Fibroblast of skin of right biceps (primary cell): ENCODE results near the gene CCN2.

ENCODE experiments used
- DNase-seq: peaks from one replicate; pipeline ENCODE4 v3.0.0-alpha.2; 2013

CCN2 gene

GRCh38 chr6:131963063-131963462 is 11.9 kb upstream of the CCN2 start:
- DNase-seq = no peak

DNA sequence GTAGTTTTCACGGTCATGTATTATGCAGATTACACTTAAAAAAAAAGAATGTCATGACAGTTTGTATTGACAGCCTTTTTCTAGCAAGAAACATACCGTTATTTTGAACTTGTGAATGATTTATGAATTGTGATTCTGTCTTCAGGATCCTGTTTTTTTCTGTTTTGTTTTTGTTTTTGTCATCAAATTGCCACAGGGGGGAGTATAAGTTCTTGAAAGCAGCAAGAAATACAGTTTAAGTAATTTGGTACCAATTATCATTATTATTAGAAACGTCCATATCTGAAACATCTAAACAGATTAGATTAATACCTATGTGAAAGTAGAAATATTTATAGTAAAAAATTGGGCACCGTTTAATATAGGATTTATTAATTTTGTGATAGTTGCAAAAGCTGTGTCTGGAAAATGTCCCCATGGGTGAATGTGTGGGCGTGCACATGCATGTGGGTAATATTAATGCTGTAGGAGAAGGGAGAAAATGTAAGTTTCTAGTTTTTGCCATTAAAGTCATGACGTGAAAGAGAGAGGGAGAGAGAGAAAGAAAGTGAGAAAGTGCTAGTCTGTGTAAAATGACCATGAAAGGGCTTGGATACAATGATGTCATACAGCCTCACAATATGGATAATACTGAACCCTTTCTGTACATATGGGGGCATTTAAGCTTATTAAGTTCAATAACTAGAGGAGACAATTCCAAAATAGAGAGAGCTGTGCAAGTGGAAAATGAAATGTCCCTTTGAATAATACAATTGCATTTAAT is 9.4 kb upstream of the CCN2 start:
- DNase-seq = no peak

DNA sequence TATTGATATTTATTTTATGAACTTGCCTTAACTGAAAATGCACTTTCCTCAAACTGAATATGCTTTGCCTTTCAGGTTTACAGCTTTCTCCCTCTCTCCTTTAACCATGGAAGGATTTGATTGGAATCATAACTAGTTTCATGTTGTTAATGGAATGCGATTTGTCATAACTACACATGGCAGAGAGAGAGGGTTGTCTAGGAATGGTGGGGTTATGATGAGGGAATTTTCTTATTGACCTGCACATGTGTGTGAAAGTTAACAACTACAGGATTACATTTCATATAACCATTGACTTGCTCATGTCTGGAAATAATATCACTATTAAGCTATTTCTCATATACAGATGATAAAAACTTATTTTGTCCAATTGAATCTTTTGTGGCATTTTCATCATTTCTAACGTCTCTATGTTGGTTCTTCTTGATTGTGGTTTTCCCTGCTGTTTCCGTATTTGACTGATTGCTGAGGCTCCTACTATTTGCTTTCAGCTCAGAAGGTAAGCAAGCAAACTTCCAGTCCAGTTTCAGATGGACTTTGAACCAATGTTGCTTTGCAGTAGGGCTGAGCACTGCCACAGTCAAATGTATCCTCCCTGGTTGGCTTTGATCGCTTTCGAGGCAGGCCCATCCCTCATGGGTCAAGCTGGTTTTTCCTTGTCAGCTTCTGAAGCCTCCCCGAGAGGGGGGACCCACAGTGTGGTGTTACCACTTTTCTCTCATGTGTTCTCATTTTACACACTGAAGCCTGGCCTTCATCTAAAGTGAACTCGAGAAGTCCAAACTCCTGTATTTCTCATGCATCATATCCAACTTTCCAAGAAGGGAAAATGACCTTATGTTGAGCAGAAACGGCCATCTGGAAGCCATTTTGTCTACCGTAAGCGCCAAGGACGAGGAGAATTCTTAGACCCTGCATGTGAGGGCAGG is 7.6 kb upstream of the CCN2 start:
- DNase-seq = no peak

DNA sequence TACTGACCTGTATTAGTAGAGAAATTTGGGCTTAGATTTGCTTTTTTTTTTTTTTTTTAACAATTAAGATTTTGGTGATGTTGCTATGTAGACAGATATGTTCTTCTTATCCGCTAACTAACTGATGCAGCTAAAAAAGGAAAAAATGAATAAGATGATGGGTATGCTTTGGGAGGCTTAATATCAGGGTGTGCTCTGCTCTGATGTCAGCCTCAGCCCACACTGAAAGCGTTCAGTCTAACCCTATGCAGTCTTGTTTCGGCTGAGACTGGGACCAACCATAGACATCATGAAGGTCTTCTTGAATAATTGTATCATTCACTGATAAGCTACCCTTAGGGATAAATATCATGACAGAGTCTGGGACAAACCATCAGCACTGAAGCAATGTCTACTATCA is 6.9 kb upstream of the CCN2 start:
- DNase-seq = no peak

DNA sequence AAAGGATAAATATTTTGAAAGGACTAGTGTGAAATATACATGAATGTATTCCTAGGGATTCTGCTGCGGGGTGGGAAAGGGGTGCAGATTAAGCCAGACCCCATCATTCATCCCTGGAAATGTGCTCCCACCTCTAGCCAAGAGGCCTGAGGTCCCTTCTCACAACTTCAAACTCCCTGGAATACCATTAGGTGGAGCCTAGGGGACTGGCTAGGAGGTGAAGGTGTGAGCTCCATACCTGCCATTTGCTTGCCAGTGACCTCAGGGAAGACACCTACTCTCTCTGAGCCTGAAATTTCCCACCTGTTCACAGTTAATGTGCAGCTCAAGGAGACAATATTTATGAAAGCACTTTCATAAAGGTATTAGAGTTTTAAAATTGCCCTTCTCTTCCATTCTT is 4.7 kb upstream of the CCN2 start:
- no peak for DNase-seq

GRCh38 chr6:131955192-131955591 is 4.0 kb upstream of the CCN2 start:
- DNase-seq = no peak

DNA sequence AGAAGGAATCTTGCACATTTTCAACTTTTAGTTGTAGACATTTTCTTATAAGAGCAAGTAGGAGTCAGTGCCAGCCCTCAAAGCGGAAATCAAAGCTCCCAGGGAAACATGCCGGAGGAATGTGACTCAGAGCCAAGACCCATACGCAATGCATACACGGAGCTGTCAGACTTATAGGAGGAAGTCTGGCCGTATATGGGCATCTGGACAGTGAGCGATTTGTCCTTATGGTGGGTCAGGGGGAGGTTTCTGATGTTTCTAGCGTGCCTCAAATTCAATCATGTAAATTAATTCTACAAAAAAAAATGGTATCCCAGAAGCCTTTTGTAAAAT is 3.6 kb upstream of the CCN2 start:
- peak; percentile 98 for DNase-seq

- peak; percentile 79 for DNase-seq
Observed at GRCh38 chr6:131954059-131954774, 3.0 kb upstream of the CCN2 start.

DNA sequence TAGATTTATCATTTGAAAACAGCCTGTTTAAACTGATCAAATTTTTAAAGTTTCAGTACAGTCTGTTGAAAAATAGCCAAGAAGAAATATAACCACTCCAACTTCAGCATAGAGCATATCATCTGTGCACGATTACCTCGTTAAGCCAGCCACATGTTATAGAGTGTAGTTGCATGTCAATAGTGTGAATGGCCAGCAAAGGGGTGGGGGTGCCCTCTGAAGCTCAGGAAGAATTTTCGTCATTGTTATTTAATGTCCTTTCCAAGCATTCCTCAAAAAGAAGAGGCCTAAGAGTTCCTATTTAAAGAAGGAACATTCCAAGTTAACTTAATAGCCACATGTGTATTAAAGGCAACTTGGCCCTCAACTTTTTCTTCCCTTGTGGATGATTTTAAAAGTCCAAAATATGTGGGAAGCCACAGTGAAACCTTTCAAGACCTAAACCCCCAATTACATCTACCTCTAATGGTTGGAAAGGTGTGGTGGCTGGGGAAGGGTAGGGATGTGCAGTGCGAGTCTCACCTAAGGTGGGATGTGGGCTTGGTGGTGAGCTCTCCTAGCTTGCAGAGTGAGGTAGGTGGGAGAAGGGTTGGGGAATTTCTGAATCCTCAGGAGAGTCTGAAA is 1.8 kb upstream of the CCN2 start:
- DNase-seq = peak; percentile 58

DNA sequence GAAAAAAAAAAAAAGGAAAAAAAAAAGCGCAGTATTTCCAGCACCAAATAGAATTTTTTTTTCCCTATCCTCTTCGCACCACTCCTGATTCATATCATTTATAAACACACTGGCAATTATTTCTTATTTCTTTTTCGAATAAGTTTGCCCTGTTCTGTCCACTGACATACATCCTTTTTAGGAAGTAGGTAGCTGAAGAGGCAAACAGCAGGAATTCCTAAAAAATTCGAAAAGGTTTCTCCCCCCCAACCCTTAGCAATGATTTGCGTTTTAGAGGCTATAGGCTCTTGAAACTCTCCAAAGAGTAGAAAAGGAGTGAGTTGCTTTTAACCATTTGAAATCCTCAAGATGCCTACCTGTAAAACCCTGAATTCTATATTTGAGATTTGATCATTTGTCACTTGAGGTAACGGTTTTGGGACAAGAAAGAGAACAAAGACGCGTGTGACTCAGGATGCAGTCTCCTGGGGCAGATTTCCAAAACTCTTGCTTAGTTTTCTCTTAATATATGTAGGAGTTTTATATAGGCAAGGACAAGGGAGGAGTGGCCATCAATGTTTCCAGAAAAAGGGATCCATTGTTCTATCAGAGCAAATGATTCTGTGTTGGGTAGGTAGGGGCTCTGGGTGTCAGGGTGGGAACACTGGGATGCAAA is 531 bp upstream of the CCN2 start:
- DNase-seq = peak; percentile 47

DNA sequence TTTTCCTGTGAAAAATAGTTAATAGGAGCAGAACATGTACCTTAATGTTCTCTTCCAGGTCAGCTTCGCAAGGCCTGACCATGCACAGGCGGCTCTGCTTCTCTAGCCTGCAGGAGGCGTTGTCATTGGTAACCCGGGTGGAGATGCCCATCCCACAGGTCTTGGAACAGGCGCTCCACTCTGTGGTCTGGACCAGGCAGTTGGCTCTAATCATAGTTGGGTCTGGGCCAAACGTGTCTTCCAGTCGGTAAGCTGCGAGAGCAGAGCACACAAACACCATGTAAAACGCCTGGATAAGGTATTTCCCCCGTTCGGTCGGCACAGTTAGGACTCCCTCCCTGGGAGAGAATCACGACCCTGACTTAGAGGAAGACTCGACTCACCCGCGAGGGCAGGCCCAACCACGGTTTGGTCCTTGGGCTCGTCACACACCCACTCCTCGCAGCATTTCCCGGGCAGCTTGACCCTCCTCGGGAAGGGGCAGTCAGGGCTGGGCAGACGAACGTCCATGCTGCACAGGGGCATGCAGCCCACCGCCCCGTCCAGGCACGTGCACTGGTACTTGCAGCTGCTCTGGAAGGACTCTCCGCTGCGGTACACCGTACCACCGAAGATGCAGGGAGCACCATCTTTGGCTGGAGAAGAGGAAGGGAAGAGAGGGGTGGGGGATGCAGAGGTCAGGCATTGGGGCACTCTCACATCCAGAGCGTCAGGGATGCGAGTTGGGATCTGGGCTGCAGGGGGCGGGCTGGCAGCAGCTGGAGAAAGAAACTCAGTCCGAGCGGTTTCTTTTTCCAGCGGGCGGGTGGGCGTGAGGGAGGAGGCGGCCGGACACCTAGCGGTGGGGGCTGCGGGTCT is 1.0 kb downstream of the CCN2 start:
- DNase-seq = peak; percentile 87

DNA sequence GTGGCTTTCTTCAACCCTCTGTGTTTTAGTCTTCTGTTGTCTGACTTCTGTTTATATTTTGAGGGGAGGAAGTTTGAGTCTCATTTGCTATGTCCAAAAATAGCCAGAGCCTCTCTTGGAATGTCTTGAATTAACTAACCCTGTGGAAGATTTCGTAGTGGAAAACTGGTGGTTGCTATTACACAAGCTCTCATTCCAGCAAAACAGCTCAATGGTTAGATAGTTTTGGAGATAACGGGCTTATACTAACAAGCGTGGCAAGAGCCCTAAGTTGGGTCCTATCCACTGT is 1.6 kb downstream of the CCN2 start:
- DNase-seq = peak; percentile 89

GRCh38 chr6:131948692-131949619 is 2.2 kb downstream of the CCN2 start:
- peak; percentile 82 for DNase-seq

DNA sequence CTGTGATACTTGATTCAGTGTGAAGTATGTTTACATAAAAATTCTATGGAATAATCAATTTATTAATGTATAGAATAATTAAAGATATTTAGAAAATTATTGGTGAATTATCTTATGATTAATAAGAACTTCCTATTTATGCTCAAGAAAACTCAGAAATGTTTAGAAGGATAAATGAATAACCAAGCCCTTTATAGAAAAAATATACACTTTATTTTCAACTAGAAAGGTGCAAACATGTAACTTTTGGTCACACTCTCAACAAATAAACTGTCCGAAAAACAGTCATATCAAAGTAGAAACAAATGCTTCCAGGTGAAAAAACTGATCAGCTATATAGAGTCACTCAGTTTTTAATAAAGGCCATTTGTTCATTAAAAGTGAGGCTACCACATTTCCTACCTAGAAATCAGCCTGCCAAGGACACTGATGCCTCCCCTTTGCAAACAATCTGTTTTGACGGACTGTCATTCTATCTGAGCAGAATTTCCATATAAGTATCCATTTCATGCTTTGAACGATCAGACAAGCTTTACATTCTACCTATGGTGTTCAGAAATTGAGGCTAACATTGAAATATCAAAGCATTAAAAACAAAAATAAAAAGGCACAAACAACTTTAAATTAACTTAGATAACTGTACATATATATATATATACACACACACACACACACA is 3.0 kb downstream of the CCN2 start:
- peak; percentile 44 for DNase-seq

DNA sequence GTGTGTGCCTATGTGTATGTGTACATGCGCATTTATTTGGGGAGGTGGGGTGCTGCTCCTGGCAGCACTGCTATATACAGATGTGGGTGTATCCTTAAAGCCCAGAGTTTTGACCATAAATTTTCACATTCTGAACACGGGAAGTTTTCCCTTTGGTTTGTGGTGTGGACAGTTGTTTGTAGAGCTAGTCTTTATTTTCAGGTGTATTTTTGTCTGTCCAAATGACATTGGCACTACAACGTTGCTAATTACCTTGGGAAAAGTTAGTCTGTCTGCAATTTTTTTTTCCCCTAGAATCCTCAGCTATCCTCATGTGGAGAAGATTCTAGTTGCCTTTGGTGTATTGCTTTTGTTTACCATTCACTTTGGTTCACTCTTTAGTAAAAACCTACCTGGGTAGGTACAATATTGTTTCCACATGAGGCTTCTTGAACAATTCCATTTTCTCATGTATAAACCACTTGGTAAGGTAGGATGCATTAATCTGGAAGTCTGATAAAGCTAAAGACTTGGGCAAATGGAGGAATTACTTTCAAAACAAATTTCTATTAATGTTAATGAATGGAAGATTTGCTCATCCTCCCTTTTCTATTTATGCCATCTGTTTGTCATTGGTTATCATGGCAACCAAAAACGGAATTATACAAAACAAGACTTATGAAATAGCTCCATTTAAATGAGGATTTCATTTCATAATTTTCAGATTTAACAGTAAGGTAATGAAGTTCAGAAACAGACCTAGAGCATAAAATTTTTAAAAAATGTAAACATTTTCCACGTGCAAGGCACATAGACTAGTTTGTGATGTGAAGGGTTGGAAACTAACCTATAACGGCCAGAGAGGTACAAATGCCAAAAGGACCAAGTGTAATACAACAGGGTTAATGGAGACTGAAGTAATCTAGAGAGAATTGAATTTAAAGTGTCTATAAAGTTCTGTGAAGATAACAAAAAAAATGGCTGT is 3.9 kb downstream of the CCN2 start:
- peak; percentile 75 for DNase-seq

DNA sequence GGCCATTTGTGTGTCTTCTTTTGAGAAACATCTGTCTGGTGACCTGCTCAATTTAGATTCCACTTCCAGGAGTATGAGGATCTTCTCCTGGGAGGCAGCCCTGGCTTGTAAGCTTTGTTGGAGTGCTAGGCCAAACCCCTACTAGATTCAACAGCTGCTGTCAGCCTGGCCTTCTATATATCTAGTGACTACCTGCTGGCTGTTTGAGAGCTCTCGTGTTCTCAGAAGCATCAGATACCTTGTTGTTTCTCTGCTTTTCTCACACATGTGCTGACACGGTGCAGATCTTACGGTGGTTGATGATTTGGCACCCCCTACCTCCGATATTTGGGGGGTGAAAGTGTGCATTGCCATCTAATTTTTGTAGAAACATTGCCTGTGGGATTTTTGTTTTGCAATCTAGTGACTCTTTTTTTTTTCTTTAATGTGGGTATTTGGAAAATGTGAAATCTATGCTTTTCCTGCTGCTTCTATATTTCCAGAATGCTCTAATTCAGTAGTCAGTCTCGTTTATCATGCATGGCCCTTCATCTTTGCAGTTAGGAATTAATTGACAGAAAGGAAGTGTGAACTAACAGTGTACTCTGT is 4.7 kb downstream of the CCN2 start:
- peak; percentile 71 for DNase-seq

GRCh38 chr6:131945971-131946370 is 5.2 kb downstream of the CCN2 start:
- no peak for DNase-seq
